ENCODE data around the gene TDRD12. TPM values are rescaled to one million over a fixed set of nuclear protein-coding genes. Genes with fewer than 3 reads are reported as not detected.

TDRD12 gene
- polyA plus RNA-seq, 1 donor (not counting 4 experiments of a cell fraction or from before 2014, with no cell fraction given), result 0.04 TPM

GRCh38 chr19:32857584-32857983, 138.0 kb downstream of the TDRD12 start:
- Histone ChIP-seq H3K27ac (ENCODE audit: control insufficient read depth, insufficient read depth, low read length) (no peak overlapping the region), H3K9me3 (ENCODE audit: control insufficient read depth, low read depth, low read length) (no peaks in the 10 kb centered on the region), H3K9me1 (ENCODE audit: control insufficient read depth, extremely low read depth, insufficient read depth, low read length) (no peaks in the 10 kb centered on the region), H4K20me1 (ENCODE audit: control insufficient read depth, extremely low read depth, insufficient read depth, low read length) (no peaks in the 10 kb centered on the region), H2AFZ (ENCODE audit: control insufficient read depth, low read length) (no peak overlapping the region), H3K9ac (ENCODE audit: control insufficient read depth, extremely low read depth, insufficient read depth, low read length) (no peak overlapping the region), H3K79me2 (ENCODE audit: control insufficient read depth, insufficient read depth, low read length) (no peaks in the 10 kb centered on the region), H3K27me3 (ENCODE audit: control insufficient read depth, extremely low read depth, insufficient read depth, low read length) (no peaks in the 10 kb centered on the region), H3K4me3 (ENCODE audit: control insufficient read depth in 2 of 3, extremely low read depth in 1 of 3, insufficient read depth in 2 of 3, low read depth in 1 of 3, low read length in 3 of 3) (no peak overlapping the region), H3K36me3 (ENCODE audit: control insufficient read depth in 2 of 2, extremely low read depth in 1 of 2, insufficient read depth in 2 of 2, low read length in 2 of 2) (no peaks in the 10 kb centered on the region), H3K4me1 (ENCODE audit: control insufficient read depth, extremely low read depth, insufficient read depth, low read length) (no peaks in the 10 kb centered on the region), H3K4me2 (ENCODE audit: control insufficient read depth, extremely low read depth, insufficient read depth, low read depth, low read length) (no peak overlapping the region)
- dilution Hi-C loops (cut with MboI; ENCODE audit: extremely low pct_ligation_motif_present, low sequenced_read_pairs), result no loop called here
- TF ChIP-seq EZH2 (IDR thresholded peaks at IDR 0.05; ENCODE audit: low read length), result no peak
- no peak for TF ChIP-seq CTCF (optimal IDR thresholded peaks at IDR 0.05 in 1 of 3, IDR thresholded peaks at IDR 0.05 in 1 of 3, conservative IDR thresholded peaks at IDR 0.05 in 1 of 3; ENCODE audit: extremely low read depth in 1 of 3, insufficient read depth in 2 of 3, low read length in 3 of 3)
- DNase-seq (ENCODE audit: low read depth, low spot score) (no peak), FAIRE-seq (no peak)

GRCh38 chr19:32858155-32858554, 138.6 kb downstream of the TDRD12 start:
- dilution Hi-C loops (cut with MboI; ENCODE audit: extremely low pct_ligation_motif_present, low sequenced_read_pairs), result no loop called here
- H3K4me2 ChIP-seq (ENCODE audit: control insufficient read depth, extremely low read depth, insufficient read depth, low read depth, low read length), result no peak overlapping the region

More at GRCh38 chr19:32858155-32858554, 138.6 kb downstream of the TDRD12 start:
- no peak overlapping the region for H3K9ac ChIP-seq (ENCODE audit: control insufficient read depth, extremely low read depth, insufficient read depth, low read length)
- H3K36me3 ChIP-seq (ENCODE audit: control insufficient read depth in 2 of 2, extremely low read depth in 1 of 2, insufficient read depth in 2 of 2, low read length in 2 of 2), result no peaks in the 10 kb centered on the region
- no peaks in the 10 kb centered on the region for H3K27me3 ChIP-seq (ENCODE audit: control insufficient read depth, extremely low read depth, insufficient read depth, low read length)
- H3K9me3 ChIP-seq (ENCODE audit: control insufficient read depth, low read depth, low read length), result no peaks in the 10 kb centered on the region
- no peaks in the 10 kb centered on the region for H3K9me1 ChIP-seq (ENCODE audit: control insufficient read depth, extremely low read depth, insufficient read depth, low read length)
- FAIRE-seq (no peak), DNase-seq (ENCODE audit: low read depth, low spot score) (no peak)
- H3K79me2 ChIP-seq (ENCODE audit: control insufficient read depth, insufficient read depth, low read length), result no peaks in the 10 kb centered on the region
- no peak for TF ChIP-seq EZH2 (IDR thresholded peaks at IDR 0.05; ENCODE audit: low read length)
- no peak for TF ChIP-seq CTCF (optimal IDR thresholded peaks at IDR 0.05 in 1 of 3, IDR thresholded peaks at IDR 0.05 in 1 of 3, conservative IDR thresholded peaks at IDR 0.05 in 1 of 3; ENCODE audit: extremely low read depth in 1 of 3, insufficient read depth in 2 of 3, low read length in 3 of 3)
- no peak overlapping the region for H3K27ac ChIP-seq (ENCODE audit: control insufficient read depth, insufficient read depth, low read length)
- no peaks in the 10 kb centered on the region for H3K4me1 ChIP-seq (ENCODE audit: control insufficient read depth, extremely low read depth, insufficient read depth, low read length)
- H4K20me1 ChIP-seq (ENCODE audit: control insufficient read depth, extremely low read depth, insufficient read depth, low read length), result no peaks in the 10 kb centered on the region
- H3K4me3 ChIP-seq (ENCODE audit: control insufficient read depth in 2 of 3, extremely low read depth in 1 of 3, insufficient read depth in 2 of 3, low read depth in 1 of 3, low read length in 3 of 3), result no peak overlapping the region
- H2AFZ ChIP-seq (ENCODE audit: control insufficient read depth, low read length), result no peak overlapping the region
